ENCODE data around the gene HEMK1. TPM values are rescaled to one million over a fixed set of nuclear protein-coding genes. Genes with fewer than 3 reads are reported as not detected.

HEMK1 gene
- total RNA-seq, 1 experiment from 2014 or later, result 22.2 TPM

- ChIA-PET POLR2A (ENCODE audit: unreplicated experiment) (no interaction called here), CTCF (no interaction called here)
- BruUV-seq (replicated peaks), result no TSS peak
- Histone ChIP-seq H3K9me2 (replicated peaks; ENCODE audit: low read length) (no peaks in the 10 kb centered on the region), H4K20me1 (ENCODE audit: low read length) (no peaks in the 10 kb centered on the region), H3K4me3 (ENCODE audit: low read length) (no peak overlapping the region), H3K27ac (ENCODE audit: low read length) (no peak overlapping the region), H3K9ac (ENCODE audit: low read length) (no peak overlapping the region), H3K9me3 (ENCODE audit: low read length) (no peaks in the 10 kb centered on the region), H3K4me1 (ENCODE audit: insufficient read depth, low read length) (peaks cover 27% of the 10 kb centered on the region), H3F3A (ENCODE audit: low read length, unreplicated experiment) (no peaks in the 10 kb centered on the region), H3K4me2 (ENCODE audit: low read length) (no peak overlapping the region), H3K36me3 (ENCODE audit: low read depth, low read length) (no peaks in the 10 kb centered on the region), H3K79me2 (ENCODE audit: low read length) (no peaks in the 10 kb centered on the region), H2AFZ (ENCODE audit: low read length) (no peak overlapping the region), H3K27me3 (ENCODE audit: low read length) (no peaks in the 10 kb centered on the region)
- DNase-seq (no peak), ATAC-seq (no peak)
- intact Hi-C loops (cut with micrococcal nuclease), result no loop called here
- TF ChIP-seq EZH2 (IDR thresholded peaks at IDR 0.05; ENCODE audit: low read length, unreplicated experiment) (no peak), CTCF (conservative IDR thresholded peaks at IDR 0.05; ENCODE audit: low read depth, low read length) (no peak), EZH2phosphoT487 (IDR thresholded peaks at IDR 0.05; ENCODE audit: borderline replicate concordance, low read length) (no peak)
Measured at GRCh38 chr3:50599115-50599715, 29.9 kb downstream of the HEMK1 start.

GRCh38 chr3:50599716-50600118 lies 30.4 kb downstream of the HEMK1 start:
- ATAC-seq, result no peak
- H3K4me3 ChIP-seq (ENCODE audit: low read length), result no peak overlapping the region
- no TSS peak for BruUV-seq (replicated peaks)
- POLR2A ChIA-PET (ENCODE audit: unreplicated experiment), result no interaction called here
- H3K4me2 ChIP-seq (ENCODE audit: low read length), result no peak overlapping the region
- no peaks in the 10 kb centered on the region for H3K9me3 ChIP-seq (ENCODE audit: low read length)
- no peaks in the 10 kb centered on the region for H3K27me3 ChIP-seq (ENCODE audit: low read length)
- H3K27ac ChIP-seq (ENCODE audit: low read length), result no peak overlapping the region
- peaks cover 27% of the 10 kb centered on the region for H3K4me1 ChIP-seq (ENCODE audit: insufficient read depth, low read length)
- no peaks in the 10 kb centered on the region for H3K36me3 ChIP-seq (ENCODE audit: low read depth, low read length)
- no peak for TF ChIP-seq EZH2 (IDR thresholded peaks at IDR 0.05; ENCODE audit: low read length, unreplicated experiment)
- TF ChIP-seq EZH2phosphoT487 (IDR thresholded peaks at IDR 0.05; ENCODE audit: borderline replicate concordance, low read length), result no peak
- H3K9ac ChIP-seq (ENCODE audit: low read length), result no peak overlapping the region
- no peaks in the 10 kb centered on the region for H3K79me2 ChIP-seq (ENCODE audit: low read length)
- CTCF ChIA-PET, result no interaction called here
- no peaks in the 10 kb centered on the region for H3F3A ChIP-seq (ENCODE audit: low read length, unreplicated experiment)
- no peaks in the 10 kb centered on the region for H3K9me2 ChIP-seq (replicated peaks; ENCODE audit: low read length)
- no peak overlapping the region for H2AFZ ChIP-seq (ENCODE audit: low read length)
- no peaks in the 10 kb centered on the region for H4K20me1 ChIP-seq (ENCODE audit: low read length)
- DNase-seq, result no peak
- intact Hi-C loops (cut with micrococcal nuclease), result no loop called here

GRCh38 chr3:50600141-50600753 lies 30.9 kb downstream of the HEMK1 start:
- Histone ChIP-seq H4K20me1 (ENCODE audit: low read length) (no peaks in the 10 kb centered on the region), H3K4me2 (ENCODE audit: low read length) (no peak overlapping the region), H3K27me3 (ENCODE audit: low read length) (no peaks in the 10 kb centered on the region), H3K36me3 (ENCODE audit: low read depth, low read length) (no peaks in the 10 kb centered on the region), H3K79me2 (ENCODE audit: low read length) (no peaks in the 10 kb centered on the region), H3K27ac (ENCODE audit: low read length) (no peak overlapping the region), H3K9ac (ENCODE audit: low read length) (no peak overlapping the region), H3K9me3 (ENCODE audit: low read length) (no peaks in the 10 kb centered on the region), H3K4me3 (ENCODE audit: low read length) (no peak overlapping the region), H3K4me1 (ENCODE audit: insufficient read depth, low read length) (peaks cover 27% of the 10 kb centered on the region), H3K9me2 (replicated peaks; ENCODE audit: low read length) (no peaks in the 10 kb centered on the region), H3F3A (ENCODE audit: low read length, unreplicated experiment) (no peaks in the 10 kb centered on the region), H2AFZ (ENCODE audit: low read length) (no peak overlapping the region)
- ChIA-PET CTCF (no interaction called here), POLR2A (ENCODE audit: unreplicated experiment) (no interaction called here)
- TF ChIP-seq EZH2phosphoT487 (IDR thresholded peaks at IDR 0.05; ENCODE audit: borderline replicate concordance, low read length) (no peak), CTCF (conservative IDR thresholded peaks at IDR 0.05; ENCODE audit: low read depth, low read length) (no peak), EZH2 (IDR thresholded peaks at IDR 0.05; ENCODE audit: low read length, unreplicated experiment) (no peak)
- DNase-seq (no peak), ATAC-seq (no peak)
- BruUV-seq (replicated peaks), result no TSS peak
- intact Hi-C loops (cut with micrococcal nuclease), result no loop called here
